Activated CD4-positive, alpha-beta memory T cell treated with anti-CD3 and anti-CD28 coated beads, Interleukin-2, amount 10 ng/mL, durations not matched to agents 7 days and 5 days (primary cell): ENCODE data around the gene LAYN. TPM values are rescaled to one million over a fixed set of nuclear protein-coding genes. Genes with fewer than 3 reads are reported as not detected.

Source experiments
- CTCF ChIA-PET: fragments of 350-600 bp; sonication (Branson Sonifier 250); formaldehyde crosslinking; loops from one replicate; lab custom pipeline; 2021; ENCODE audit warnings: antibody characterized with exemption, inconsistent platforms; lab: Charles Lee
- POLR2A ChIA-PET: fragments of 350-600 bp; sonication (Branson Sonifier 250); formaldehyde crosslinking; loops from one replicate; lab custom pipeline; 2021; ENCODE audit warnings: antibody characterized with exemption; lab: Charles Lee
- DNase-seq: peaks from one replicate; pipeline ENCODE4 v3.0.0-alpha.2; 2020
- H3K27ac Mint-ChIP-seq: one replicate; pipeline ENCODE4 v1.8.0; 2021; ENCODE audit warnings: mild to moderate bottlenecking, mixed read lengths
- H3K27me3 Mint-ChIP-seq: one replicate; pipeline ENCODE4 v1.8.0; 2021; ENCODE audit warnings: mixed read lengths
- H3K36me3 Mint-ChIP-seq: one replicate; pipeline ENCODE4 v1.8.0; 2021; ENCODE audit warnings: low read depth, mixed read lengths
- H3K4me1 Mint-ChIP-seq: one replicate; pipeline ENCODE4 v1.8.0; 2021; ENCODE audit warnings: mixed read lengths
- H3K4me3 Mint-ChIP-seq: one replicate; pipeline ENCODE4 v1.8.0; 2021; ENCODE audit warnings: mild to moderate bottlenecking, mixed read lengths
- H3K9me3 Mint-ChIP-seq: one replicate; pipeline ENCODE4 v1.8.0; 2021; ENCODE audit warnings: mixed read lengths
- total RNA-seq, 2 experiments: library from RNA; stranded (reverse); gene quantifications; one replicate each; pipeline ENCODE4 v1.2.3, GENCODE V29; 2021

The LAYN gene
- total RNA-seq, 2 experiments from 2014 or later: 0.40 to 0.76 TPM

GRCh38 chr11:111537336-111537860, 3.1 kb upstream of the LAYN start:
- POLR2A ChIA-PET: no interaction called here
- no peak overlapping the region for H3K4me3 Mint-ChIP-seq
- peaks cover 65% of the 10 kb centered on the region for H3K27me3 Mint-ChIP-seq
- CTCF ChIA-PET: interaction anchor here (1.6 kb wide), 1 partner anchor 26 kb away, joined by 3 read pairs; no protein-coding TSS in a partner anchor
- H3K27ac Mint-ChIP-seq: no peak overlapping the region
- DNase-seq: no peak
- no peaks in the 10 kb centered on the region for H3K9me3 Mint-ChIP-seq
- H3K4me1 Mint-ChIP-seq: peaks cover 18% of the 10 kb centered on the region
- H3K36me3 Mint-ChIP-seq: no peaks in the 10 kb centered on the region

GRCh38 chr11:111538407-111539114, 2.0 kb upstream of the LAYN start:
- H3K4me1 Mint-ChIP-seq: peaks cover 20% of the 10 kb centered on the region
- no peak overlapping the region for H3K27ac Mint-ChIP-seq
- ChIA-PET POLR2A (interaction anchor here (0.8 kb wide), 1 partner anchor 10 kb away, joined by 3 read pairs; no protein-coding TSS in a partner anchor), CTCF (interaction anchor here (1.6 kb wide), 1 partner anchor 25 kb away, joined by 3 read pairs; no protein-coding TSS in a partner anchor)
- no peaks in the 10 kb centered on the region for H3K9me3 Mint-ChIP-seq
- no peak for DNase-seq
- H3K27me3 Mint-ChIP-seq: peaks cover 76% of the 10 kb centered on the region
- no peaks in the 10 kb centered on the region for H3K36me3 Mint-ChIP-seq
- H3K4me3 Mint-ChIP-seq: no peak overlapping the region

GRCh38 chr11:111539426-111540113, 950 bp upstream of the LAYN start:
- CTCF ChIA-PET: no interaction called here
- peaks cover 74% of the 10 kb centered on the region for H3K27me3 Mint-ChIP-seq
- no peak overlapping the region for H3K4me3 Mint-ChIP-seq
- no peaks in the 10 kb centered on the region for H3K9me3 Mint-ChIP-seq
- H3K36me3 Mint-ChIP-seq: no peaks in the 10 kb centered on the region
- no peak overlapping the region for H3K27ac Mint-ChIP-seq
- POLR2A ChIA-PET: no interaction called here
- peaks cover 20% of the 10 kb centered on the region for H3K4me1 Mint-ChIP-seq
- no peak for DNase-seq

- peaks cover 20% of the 10 kb centered on the region for H3K4me1 Mint-ChIP-seq
- no peaks in the 10 kb centered on the region for H3K36me3 Mint-ChIP-seq
- CTCF ChIA-PET: no interaction called here
- no peak for DNase-seq
- peaks cover 74% of the 10 kb centered on the region for H3K27me3 Mint-ChIP-seq
- POLR2A ChIA-PET: no interaction called here
- H3K27ac Mint-ChIP-seq: no peak overlapping the region
- H3K4me3 Mint-ChIP-seq: no peak overlapping the region
- no peaks in the 10 kb centered on the region for H3K9me3 Mint-ChIP-seq
These were observed 375 bp downstream of the LAYN start for GRCh38 chr11:111540937-111541253.

- DNase-seq: no peak
- Mint-ChIP-seq H3K27ac (no peak overlapping the region), H3K9me3 (no peaks in the 10 kb centered on the region), H3K36me3 (no peaks in the 10 kb centered on the region), H3K4me3 (peak overlapping the region; percentile 14), H3K4me1 (peaks cover 20% of the 10 kb centered on the region), H3K27me3 (peaks cover 75% of the 10 kb centered on the region)
- CTCF ChIA-PET: no interaction called here
- POLR2A ChIA-PET: no interaction called here
These were observed 938 bp downstream of the LAYN start for GRCh38 chr11:111541254-111542061.

GRCh38 chr11:111542606-111543275, 2.2 kb downstream of the LAYN start:
- Mint-ChIP-seq H3K4me1 (peaks cover 20% of the 10 kb centered on the region), H3K27me3 (peaks cover 69% of the 10 kb centered on the region), H3K4me3 (no peak overlapping the region), H3K36me3 (no peaks in the 10 kb centered on the region), H3K9me3 (no peaks in the 10 kb centered on the region), H3K27ac (no peak overlapping the region)
- ChIA-PET POLR2A (no interaction called here), CTCF (no interaction called here)
- no peak for DNase-seq

- Mint-ChIP-seq H3K9me3 (no peaks in the 10 kb centered on the region), H3K4me3 (no peak overlapping the region), H3K27me3 (peaks cover 43% of the 10 kb centered on the region), H3K4me1 (no peaks in the 10 kb centered on the region), H3K36me3 (no peaks in the 10 kb centered on the region), H3K27ac (no peak overlapping the region)
- ChIA-PET CTCF (no interaction called here), POLR2A (no interaction called here)
- DNase-seq: no peak
These were observed 8.0 kb downstream of the LAYN start for GRCh38 chr11:111548525-111548924.

- no peaks in the 10 kb centered on the region for H3K4me1 Mint-ChIP-seq
- no peaks in the 10 kb centered on the region for H3K9me3 Mint-ChIP-seq
- ChIA-PET POLR2A (no interaction called here), CTCF (no interaction called here)
- no peak for DNase-seq
- H3K27me3 Mint-ChIP-seq: peaks cover 43% of the 10 kb centered on the region
- no peak overlapping the region for H3K4me3 Mint-ChIP-seq
- H3K27ac Mint-ChIP-seq: no peak overlapping the region
- no peaks in the 10 kb centered on the region for H3K36me3 Mint-ChIP-seq
These were observed 8.8 kb downstream of the LAYN start for GRCh38 chr11:111549196-111549868.

GRCh38 chr11:111549869-111550203, 9.3 kb downstream of the LAYN start:
- Mint-ChIP-seq H3K4me1 (no peaks in the 10 kb centered on the region), H3K27me3 (peaks cover 43% of the 10 kb centered on the region), H3K36me3 (no peaks in the 10 kb centered on the region), H3K4me3 (no peak overlapping the region), H3K27ac (no peak overlapping the region), H3K9me3 (no peaks in the 10 kb centered on the region)
- DNase-seq: no peak
- ChIA-PET CTCF (no interaction called here), POLR2A (no interaction called here)

GRCh38 chr11:111550258-111550657, 9.7 kb downstream of the LAYN start:
- CTCF ChIA-PET: no interaction called here

GRCh38 chr11:111554532-111554931, 14.0 kb downstream of the LAYN start:
- CTCF ChIA-PET: interaction anchor here (0.8 to 1.2 kb wide), 2 partner anchors 9 to 225 kb away, joined by 3 read pairs; no protein-coding TSS in a partner anchor

More at GRCh38 chr11:111550258-111550657, 9.7 kb downstream of the LAYN start:
- Mint-ChIP-seq H3K4me1 (no peaks in the 10 kb centered on the region), H3K4me3 (no peak overlapping the region), H3K9me3 (peaks cover under 1% of the 10 kb centered on the region), H3K27ac (no peak overlapping the region), H3K27me3 (peaks cover 44% of the 10 kb centered on the region), H3K36me3 (no peaks in the 10 kb centered on the region)
- POLR2A ChIA-PET: no interaction called here
- DNase-seq: no peak

GRCh38 chr11:111555255-111555654, 14.7 kb downstream of the LAYN start:
- Mint-ChIP-seq H3K9me3 (peaks cover 6% of the 10 kb centered on the region), H3K27ac (no peak overlapping the region), H3K4me3 (no peak overlapping the region), H3K36me3 (no peaks in the 10 kb centered on the region), H3K27me3 (peaks cover 25% of the 10 kb centered on the region), H3K4me1 (no peaks in the 10 kb centered on the region)
- ChIA-PET CTCF (interaction anchor here (0.8 to 1.2 kb wide), 2 partner anchors 107 to 224 kb away, joined by 3 read pairs; no protein-coding TSS in a partner anchor), POLR2A (no interaction called here)
- DNase-seq: no peak

More at GRCh38 chr11:111554532-111554931, 14.0 kb downstream of the LAYN start:
- POLR2A ChIA-PET: no interaction called here
- H3K27me3 Mint-ChIP-seq: peaks cover 29% of the 10 kb centered on the region
- H3K9me3 Mint-ChIP-seq: peaks cover 6% of the 10 kb centered on the region
- H3K4me3 Mint-ChIP-seq: no peak overlapping the region
- H3K27ac Mint-ChIP-seq: no peak overlapping the region
- DNase-seq: no peak
- H3K4me1 Mint-ChIP-seq: no peaks in the 10 kb centered on the region
- H3K36me3 Mint-ChIP-seq: no peaks in the 10 kb centered on the region
